Activated CD8-positive, alpha-beta T cell treated with anti-CD3 and anti-CD28 coated beads for 36 hours (primary cell): ENCODE results near the gene RPS6KA5. TPM values are rescaled to one million over a fixed set of nuclear protein-coding genes. Genes with fewer than 3 reads are reported as not detected.
"Not testable (repeated sequence)": the region's sequence is repeated elsewhere in the genome, so short reads cannot be mapped to it uniquely, and the experiment has no call there.

Source experiments
- ATAC-seq: fragments of 200-7000 bp; cut with Tn5 transposase; one replicate; pipeline ENCODE4 v1.10.0; 2021; ENCODE audit warnings: mild to moderate bottlenecking, moderate library complexity
- CTCF ChIA-PET: fragments of 350-600 bp; sonication (Branson Sonifier 250); formaldehyde crosslinking; loops from one replicate; lab custom pipeline; 2021; ENCODE audit warnings: antibody characterized with exemption; lab: Charles Lee
- POLR2A ChIA-PET: fragments of 350-600 bp; sonication (Branson Sonifier 250); formaldehyde crosslinking; loops from one replicate; lab custom pipeline; 2021; ENCODE audit warnings: antibody characterized with exemption; lab: Charles Lee
- DNase-seq: peaks from one replicate; pipeline ENCODE4 v3.0.0-alpha.2; 2020
- H3K27ac Mint-ChIP-seq: one replicate; pipeline ENCODE4 v1.8.0; 2021; ENCODE audit warnings: mild to moderate bottlenecking, mixed read lengths
- H3K27me3 Mint-ChIP-seq: one replicate; pipeline ENCODE4 v1.8.0; 2021; ENCODE audit warnings: mixed read lengths
- H3K36me3 Mint-ChIP-seq: one replicate; pipeline ENCODE4 v1.8.0; 2021; ENCODE audit warnings: low read depth, mixed read lengths
- H3K4me1 Mint-ChIP-seq: one replicate; pipeline ENCODE4 v1.8.0; 2021; ENCODE audit warnings: low read depth, mixed read lengths
- H3K4me3 Mint-ChIP-seq: one replicate; pipeline ENCODE4 v1.8.0; 2021; ENCODE audit warnings: mild to moderate bottlenecking, moderate library complexity, mixed read lengths
- H3K9me3 Mint-ChIP-seq: one replicate; pipeline ENCODE4 v1.8.0; 2021; ENCODE audit warnings: mixed read lengths
- intact Hi-C: fragments of 100-400 bp; cut with micrococcal nuclease; formaldehyde crosslinking; loops from one replicate; pipeline ENCODE4 v1.10.0; 2022
- total RNA-seq, 2 experiments: library from RNA; stranded (reverse); gene quantifications; one replicate each; pipeline ENCODE4 v1.2.3, GENCODE V29; 2021
- TF ChIP-seq, protein P1 (sequence below): fragments of 200-600 bp; IDR thresholded peaks from one replicate; pipeline ENCODE4 v1.8.0; 2022; ENCODE audit warnings: antibody characterized with exemption, mild to moderate bottlenecking

RPS6KA5 gene
- total RNA-seq, 2 experiments from 2014 or later, result 12.8 to 12.9 TPM

DNA sequence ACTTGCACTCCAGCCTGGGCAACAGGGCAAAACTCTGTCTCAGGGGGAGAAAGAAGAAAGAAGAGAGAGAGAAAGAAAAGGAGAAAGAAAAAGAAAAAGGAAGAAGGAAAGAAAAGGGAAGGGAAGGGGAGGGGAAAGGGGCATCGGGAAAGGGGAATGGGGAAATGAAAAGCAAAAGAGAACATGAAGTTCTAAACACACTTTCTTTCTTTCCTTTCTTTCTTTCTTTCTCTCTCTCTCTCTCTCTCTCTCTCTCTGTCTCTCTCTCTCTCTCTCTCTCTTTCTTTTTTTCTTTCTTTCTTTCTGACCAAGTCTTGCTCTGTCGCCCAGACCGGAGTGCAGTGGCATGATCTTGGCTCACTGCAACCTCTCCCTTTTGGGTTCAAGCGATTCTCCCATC lies 76.9 kb downstream of the RPS6KA5 start:
- H3K36me3 Mint-ChIP-seq, result peaks cover 12% of the 10 kb centered on the region
- H3K27ac Mint-ChIP-seq, result no peak overlapping the region
- TF ChIP-seq, protein P1, sequence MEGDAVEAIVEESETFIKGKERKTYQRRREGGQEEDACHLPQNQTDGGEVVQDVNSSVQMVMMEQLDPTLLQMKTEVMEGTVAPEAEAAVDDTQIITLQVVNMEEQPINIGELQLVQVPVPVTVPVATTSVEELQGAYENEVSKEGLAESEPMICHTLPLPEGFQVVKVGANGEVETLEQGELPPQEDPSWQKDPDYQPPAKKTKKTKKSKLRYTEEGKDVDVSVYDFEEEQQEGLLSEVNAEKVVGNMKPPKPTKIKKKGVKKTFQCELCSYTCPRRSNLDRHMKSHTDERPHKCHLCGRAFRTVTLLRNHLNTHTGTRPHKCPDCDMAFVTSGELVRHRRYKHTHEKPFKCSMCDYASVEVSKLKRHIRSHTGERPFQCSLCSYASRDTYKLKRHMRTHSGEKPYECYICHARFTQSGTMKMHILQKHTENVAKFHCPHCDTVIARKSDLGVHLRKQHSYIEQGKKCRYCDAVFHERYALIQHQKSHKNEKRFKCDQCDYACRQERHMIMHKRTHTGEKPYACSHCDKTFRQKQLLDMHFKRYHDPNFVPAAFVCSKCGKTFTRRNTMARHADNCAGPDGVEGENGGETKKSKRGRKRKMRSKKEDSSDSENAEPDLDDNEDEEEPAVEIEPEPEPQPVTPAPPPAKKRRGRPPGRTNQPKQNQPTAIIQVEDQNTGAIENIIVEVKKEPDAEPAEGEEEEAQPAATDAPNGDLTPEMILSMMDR, result no peak
- H3K27me3 Mint-ChIP-seq, result no peaks in the 10 kb centered on the region
- ChIA-PET CTCF (interaction anchor here (1.2 kb wide), 1 partner anchor 11 kb away, joined by 3 read pairs; no protein-coding TSS in a partner anchor), POLR2A (no interaction called here)
- intact Hi-C loops, result no loop called here
- H3K4me3 Mint-ChIP-seq, result no peak overlapping the region
- DNase-seq, result no peak
- H3K4me1 Mint-ChIP-seq, result peaks cover 19% of the 10 kb centered on the region
- ATAC-seq, result no peak
- H3K9me3 Mint-ChIP-seq, result no peaks in the 10 kb centered on the region

DNA sequence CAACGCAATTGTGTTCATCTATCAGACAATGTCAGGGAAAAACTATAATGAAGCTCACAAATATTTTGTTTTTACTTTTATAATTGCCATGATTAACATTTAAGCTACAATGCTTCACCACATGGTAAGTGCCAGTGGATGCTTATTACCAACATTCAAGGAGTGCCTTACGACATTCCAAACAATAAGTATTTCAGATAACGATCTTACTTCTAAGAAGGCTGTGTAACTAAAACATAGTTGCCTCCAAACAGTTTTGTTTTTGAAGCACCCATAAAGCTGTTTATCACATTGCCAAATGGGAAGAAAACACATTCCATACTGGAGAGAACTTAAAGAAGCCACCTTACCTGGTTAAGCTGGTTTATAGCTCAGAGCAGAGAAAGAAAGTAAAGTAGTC lies 78.8 kb downstream of the RPS6KA5 start:
- POLR2A ChIA-PET, result no interaction called here
- ATAC-seq (no peak), DNase-seq (no peak)
- Mint-ChIP-seq H3K4me3 (no peak overlapping the region), H3K4me1 (peaks cover 6% of the 10 kb centered on the region), H3K27me3 (no peaks in the 10 kb centered on the region), H3K27ac (no peak overlapping the region), H3K36me3 (peaks cover 11% of the 10 kb centered on the region), H3K9me3 (no peaks in the 10 kb centered on the region)
- TF ChIP-seq, protein P1, result no peak
- CTCF ChIA-PET, result interaction anchor here (1.0 kb wide), 1 partner anchor 12 kb away, joined by 3 read pairs; no protein-coding TSS in a partner anchor
- intact Hi-C loops, result no loop called here

GRCh38 chr14:90980636-90981035 lies 79.8 kb downstream of the RPS6KA5 start:
- intact Hi-C loops, POLR2A ChIA-PET, H3K9me3 Mint-ChIP-seq, H3K4me3 Mint-ChIP-seq, H3K4me1 Mint-ChIP-seq, CTCF ChIA-PET, ATAC-seq, DNase-seq, H3K27me3 Mint-ChIP-seq, H3K27ac Mint-ChIP-seq: not testable (repeated sequence)
- H3K36me3 Mint-ChIP-seq, result peaks cover 13% of the 10 kb centered on the region

GRCh38 chr14:90979515-90979914 lies 80.9 kb downstream of the RPS6KA5 start:
- ChIA-PET POLR2A (interaction anchor here (0.6 to 1.2 kb wide), 2 partner anchors 15 to 125 kb away, joined by 3 to 4 read pairs; no protein-coding TSS in a partner anchor), CTCF (no interaction called here)
- intact Hi-C loops, result no loop called here
- H3K27ac Mint-ChIP-seq, result no peak overlapping the region
- ATAC-seq (no peak), DNase-seq (no peak)
- TF ChIP-seq, protein P1, result no peak
- H3K27me3 Mint-ChIP-seq, result no peaks in the 10 kb centered on the region
- H3K9me3 Mint-ChIP-seq, result no peaks in the 10 kb centered on the region
- peaks cover 13% of the 10 kb centered on the region for H3K36me3 Mint-ChIP-seq
- H3K4me1 Mint-ChIP-seq, result no peaks in the 10 kb centered on the region
- no peak overlapping the region for H3K4me3 Mint-ChIP-seq

DNA sequence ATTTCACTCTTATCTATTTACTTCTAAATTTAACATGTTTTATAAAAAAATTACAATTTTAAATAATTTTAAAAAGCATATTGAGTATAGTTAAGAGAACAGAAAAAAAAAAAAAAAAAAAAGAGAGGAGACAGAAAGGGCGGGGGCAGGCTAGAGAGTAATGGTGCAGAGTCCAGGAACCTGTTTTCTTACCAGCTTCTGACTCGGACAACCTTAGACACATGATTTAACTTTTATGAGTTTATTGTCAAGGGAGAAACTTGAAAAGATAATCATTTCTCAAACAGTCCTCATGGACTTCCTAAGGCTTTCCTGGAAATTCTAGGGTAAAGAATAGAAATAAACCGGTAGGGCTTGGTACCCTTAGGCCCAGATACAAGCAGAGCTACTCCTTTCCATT lies 84.3 kb downstream of the RPS6KA5 start:
- no peak for DNase-seq
- Mint-ChIP-seq H3K9me3 (no peaks in the 10 kb centered on the region), H3K4me1 (peaks cover 12% of the 10 kb centered on the region), H3K4me3 (no peak overlapping the region), H3K27ac (no peak overlapping the region), H3K36me3 (peaks cover 23% of the 10 kb centered on the region), H3K27me3 (no peaks in the 10 kb centered on the region)
- CTCF ChIA-PET, result interaction anchor here (1.1 kb wide), 1 partner anchor 8 kb away, joined by 3 read pairs; no protein-coding TSS in a partner anchor
- no peak for ATAC-seq
- POLR2A ChIA-PET, result no interaction called here
- TF ChIP-seq, protein P1, result no peak
- intact Hi-C loops, result no loop called here
